GM06990 (cell line): ENCODE data around the gene WDR27.

Source experiments
- DNase-seq: peaks from one replicate; pipeline ENCODE4 v3.0.0-alpha.2; 2011; ENCODE audit not compliant: insufficient read length; ENCODE audit errors: extremely low read depth
- H3K27me3 ChIP-seq: replicated peaks from 2 replicates; pipeline ENCODE4 v1.6.0; 2011; ENCODE audit warnings: low read length; ENCODE audit not compliant: control insufficient read depth, insufficient read depth
- H3K36me3 ChIP-seq: 2 replicates; pipeline ENCODE4 v1.5.1; 2011; ENCODE audit warnings: low read length; ENCODE audit not compliant: control insufficient read depth, insufficient read depth
- H3K4me3 ChIP-seq: replicated peaks from 2 replicates; pipeline ENCODE4 v1.5.1; 2011; ENCODE audit warnings: low read depth, mild to moderate bottlenecking, control low read depth, low read length
- CTCF ChIP-seq: IDR thresholded peaks from 2 replicates; pipeline ENCODE4 v1.5.1; 2011; ENCODE audit warnings: low read length, control low read depth, mild to moderate bottlenecking, inconsistent platforms; ENCODE audit not compliant: insufficient read depth, poor library complexity, severe bottlenecking

WDR27 gene

GRCh38 chr6:169640983-169641382, 60.8 kb downstream of the WDR27 start:
- no peak for TF ChIP-seq CTCF
- DNase-seq = no peak
- no peaks in the 10 kb centered on the region; the same call in 1 of the 2 replicates for H3K36me3 ChIP-seq
- no peaks in the 10 kb centered on the region for H3K27me3 ChIP-seq
- H3K4me3 ChIP-seq = no peak overlapping the region

GRCh38 chr6:169640351-169640852, 61.4 kb downstream of the WDR27 start:
- no peak for TF ChIP-seq CTCF
- no peak for DNase-seq
- Histone ChIP-seq H3K36me3 (no peaks in the 10 kb centered on the region; the same call in 1 of the 2 replicates), H3K27me3 (no peaks in the 10 kb centered on the region), H3K4me3 (no peak overlapping the region)

GRCh38 chr6:169639653-169640278, 62.1 kb downstream of the WDR27 start:
- H3K27me3 ChIP-seq = no peaks in the 10 kb centered on the region
- no peak overlapping the region for H3K4me3 ChIP-seq
- no peak for DNase-seq
- TF ChIP-seq CTCF = no peak
- H3K36me3 ChIP-seq = no peaks in the 10 kb centered on the region; the same call in 1 of the 2 replicates

GRCh38 chr6:169638915-169639314, 62.9 kb downstream of the WDR27 start:
- Histone ChIP-seq H3K4me3 (no peak overlapping the region), H3K27me3 (no peaks in the 10 kb centered on the region), H3K36me3 (no peaks in the 10 kb centered on the region; the same call in 1 of the 2 replicates)
- no peak for TF ChIP-seq CTCF
- DNase-seq = no peak

- H3K4me3 ChIP-seq = no peak overlapping the region
- TF ChIP-seq CTCF = no peak
- no peak for DNase-seq
- no peaks in the 10 kb centered on the region for H3K27me3 ChIP-seq
- peaks cover under 1% of the 10 kb centered on the region for H3K36me3 ChIP-seq
These were observed 63.4 kb downstream of the WDR27 start for GRCh38 chr6:169638388-169638787.

GRCh38 chr6:169635345-169635744, 66.5 kb downstream of the WDR27 start:
- no peak for TF ChIP-seq CTCF
- peaks cover 2% of the 10 kb centered on the region for H3K36me3 ChIP-seq

More at GRCh38 chr6:169635345-169635744, 66.5 kb downstream of the WDR27 start:
- Histone ChIP-seq H3K27me3 (no peaks in the 10 kb centered on the region), H3K4me3 (no peak overlapping the region)
- DNase-seq = no peak
